HepG2 (cell line): ENCODE data around the gene TUBB4B. TPM values are rescaled to one million over a fixed set of nuclear protein-coding genes. Genes with fewer than 3 reads are reported as not detected.
A peak's percentile ranks its signal among the peaks of the same experiment; 100 is the strongest.

Experiments used
- AKAP8 ChIP-seq: sonication (generic); formaldehyde crosslinking; IDR thresholded peaks from 2 replicates; pipeline ENCODE4 v1.5.1; 2020; ENCODE audit warnings: mild to moderate bottlenecking, missing genetic modification reagents
- CAMTA2 ChIP-seq: sonication (generic); formaldehyde crosslinking; IDR thresholded peaks from 2 replicates; pipeline ENCODE4 v1.4.0; 2020; ENCODE audit warnings: mild to moderate bottlenecking, missing genetic modification reagents, borderline replicate concordance
- CBFB ChIP-seq: sonication (generic); formaldehyde crosslinking; IDR thresholded peaks from 2 replicates; pipeline ENCODE4 v1.4.0; 2020; ENCODE audit warnings: missing genetic modification reagents
- CREB1 ChIP-seq, 2 experiments: fragments of 450-650 bp in 1 of 2; IDR thresholded peaks; 2 replicates each; pipeline ENCODE4 v1.6.1; 2016 to 2017; ENCODE audit warnings: control low read depth in 1 of 2, mild to moderate bottlenecking in 1 of 2, missing compliant biosample characterization in 1 of 2, missing genetic modification characterization in 1 of 2
- DMAP1 ChIP-seq: IDR thresholded peaks from 2 replicates; pipeline ENCODE4 v1.6.1; 2016
- HOXA3 ChIP-seq: sonication (generic); formaldehyde crosslinking; IDR thresholded peaks from 2 replicates; pipeline ENCODE4 v1.5.0; 2020; ENCODE audit warnings: missing genetic modification reagents
- JUND ChIP-seq: sonication (generic); formaldehyde crosslinking; IDR thresholded peaks from 2 replicates; pipeline ENCODE4 v1.8.0; 2022; ENCODE audit warnings: mild to moderate bottlenecking, missing genetic modification reagents
- KLF6 ChIP-seq: IDR thresholded peaks from 2 replicates; pipeline ENCODE4 v1.8.0; 2016; ENCODE audit warnings: missing biosample characterization, missing genetic modification reagents
- KMT2A ChIP-seq: sonication (generic); formaldehyde crosslinking; IDR thresholded peaks from 2 replicates; pipeline ENCODE4 v1.4.0; 2020; ENCODE audit warnings: missing genetic modification reagents
- POLR2A ChIP-seq, 2 experiments: IDR thresholded peaks; 2 replicates each; pipeline ENCODE4 v1.6.1; 2011; ENCODE audit warnings: low read depth in 2 of 2, low read length in 2 of 2, mild to moderate bottlenecking in 1 of 2, moderate library complexity in 1 of 2; ENCODE audit not compliant: insufficient read depth in 1 of 2
- ZNF557 ChIP-seq: sonication (generic); formaldehyde crosslinking; IDR thresholded peaks from 2 replicates; pipeline ENCODE4 v1.4.0; 2020; ENCODE audit warnings: missing genetic modification reagents
- ZNF691 ChIP-seq: sonication (generic); formaldehyde crosslinking; IDR thresholded peaks from 2 replicates; pipeline ENCODE4 v1.4.0; 2020; ENCODE audit warnings: missing genetic modification reagents, low read depth, mild to moderate bottlenecking, borderline replicate concordance
- ZNF816 ChIP-seq: sonication (generic); formaldehyde crosslinking; IDR thresholded peaks from 2 replicates; pipeline ENCODE4 v1.8.0; 2022; ENCODE audit warnings: missing genetic modification reagents, mild to moderate bottlenecking, borderline replicate concordance
- polyA plus RNA-seq, 8 experiments: library from polyadenylated mRNA; depleted of rRNA in 3 of 8; stranded (reverse) in 7 of 8; unstranded in 1 of 8; fragments of >200 nt; fragmentation: Illumina TruSeq in 4 of 8; extraction: Trizol in 4 of 8; gene quantifications; 2 replicates each; pipeline versions ENCODE4 v1.2.1 to v1.2.3, GENCODE V29; 2011 to 2016; ENCODE audit warnings: low read depth in 4 of 8, missing spikeins in 1 of 8, mixed read lengths in 1 of 8; ENCODE audit not compliant: insufficient read depth in 1 of 8
- total RNA-seq, 5 experiments: library from RNA; depleted of rRNA; stranded (reverse); fragments of >200 nt; fragmentation: Illumina TruSeq; extraction: Trizol; gene quantifications; 2 replicates each; pipeline ENCODE4 v1.2.3, GENCODE V29; 2016; ENCODE audit warnings: low read depth in 1 of 5
- TF ChIP-seq, protein P1 (sequence below), 2 experiments: sonication (generic) in 1 of 2; formaldehyde crosslinking in 1 of 2; IDR thresholded peaks; 2 replicates each; pipeline versions ENCODE4 v1.4.0 to v1.6.1; 2016 to 2020; ENCODE audit warnings: borderline replicate concordance in 1 of 2, low read depth in 1 of 2, mild to moderate bottlenecking in 1 of 2, missing genetic modification reagents in 1 of 2
- TF ChIP-seq, protein P2 (sequence below): sonication (generic); formaldehyde crosslinking; IDR thresholded peaks from 2 replicates; pipeline ENCODE4 v1.4.0; 2020; ENCODE audit warnings: missing genetic modification reagents
- TF ChIP-seq, protein P3 (sequence below): sonication (generic); formaldehyde crosslinking; IDR thresholded peaks from 2 replicates; pipeline ENCODE4 v1.4.0; 2020; ENCODE audit warnings: missing genetic modification reagents
- TF ChIP-seq, protein P4 (sequence below): sonication (generic); formaldehyde crosslinking; IDR thresholded peaks from 2 replicates; pipeline ENCODE4 v1.4.0; 2020; ENCODE audit warnings: mild to moderate bottlenecking, missing genetic modification reagents

The TUBB4B gene
- total and polyA plus RNA-seq, 2 of the 13 experiments (the other 11 are each of a cell fraction or from before 2014, with no cell fraction given) = 182 to 412 TPM

DNA sequence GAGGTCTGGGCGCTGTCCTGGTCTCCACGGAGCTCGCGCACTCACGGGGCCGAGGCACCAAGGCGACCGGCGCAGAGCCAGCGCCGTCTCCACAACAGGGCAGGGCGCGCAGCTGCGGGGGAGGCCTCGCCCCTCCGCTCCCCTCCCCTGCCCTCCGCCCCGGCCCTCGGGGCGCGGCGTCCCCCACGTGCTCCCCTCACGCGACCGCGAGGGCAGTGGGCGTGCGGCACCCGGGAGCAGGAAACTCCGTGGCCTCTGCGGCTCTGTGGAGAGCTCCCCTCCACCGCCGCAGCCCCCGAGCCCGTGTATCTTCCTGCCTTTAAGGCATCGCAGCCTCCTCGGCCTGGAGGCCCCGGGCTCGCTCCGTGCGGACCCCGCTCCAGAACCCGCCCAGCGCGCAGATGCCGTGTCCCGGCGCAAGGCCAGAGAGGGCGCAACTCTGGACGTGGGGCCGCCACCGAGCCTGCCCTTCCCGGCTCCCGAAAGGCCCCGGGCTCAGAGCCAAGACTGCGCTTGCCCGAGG lies 708 bp upstream of the TUBB4B start (continued):
- TF ChIP-seq, protein P1, sequence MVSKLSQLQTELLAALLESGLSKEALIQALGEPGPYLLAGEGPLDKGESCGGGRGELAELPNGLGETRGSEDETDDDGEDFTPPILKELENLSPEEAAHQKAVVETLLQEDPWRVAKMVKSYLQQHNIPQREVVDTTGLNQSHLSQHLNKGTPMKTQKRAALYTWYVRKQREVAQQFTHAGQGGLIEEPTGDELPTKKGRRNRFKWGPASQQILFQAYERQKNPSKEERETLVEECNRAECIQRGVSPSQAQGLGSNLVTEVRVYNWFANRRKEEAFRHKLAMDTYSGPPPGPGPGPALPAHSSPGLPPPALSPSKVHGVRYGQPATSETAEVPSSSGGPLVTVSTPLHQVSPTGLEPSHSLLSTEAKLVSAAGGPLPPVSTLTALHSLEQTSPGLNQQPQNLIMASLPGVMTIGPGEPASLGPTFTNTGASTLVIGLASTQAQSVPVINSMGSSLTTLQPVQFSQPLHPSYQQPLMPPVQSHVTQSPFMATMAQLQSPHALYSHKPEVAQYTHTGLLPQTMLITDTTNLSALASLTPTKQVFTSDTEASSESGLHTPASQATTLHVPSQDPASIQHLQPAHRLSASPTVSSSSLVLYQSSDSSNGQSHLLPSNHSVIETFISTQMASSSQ (IDR thresholded peaks at IDR 0.05; ENCODE audit: low read depth) = no peak; the same call in 1 of the 2 replicates
- TF ChIP-seq, protein P1 (CRISPR knock-in tag; IDR thresholded peaks at IDR 0.05; ENCODE audit: borderline replicate concordance) = peak; percentile 75; the same call in 1 of the 2 replicates
- TF ChIP-seq, protein P2, sequence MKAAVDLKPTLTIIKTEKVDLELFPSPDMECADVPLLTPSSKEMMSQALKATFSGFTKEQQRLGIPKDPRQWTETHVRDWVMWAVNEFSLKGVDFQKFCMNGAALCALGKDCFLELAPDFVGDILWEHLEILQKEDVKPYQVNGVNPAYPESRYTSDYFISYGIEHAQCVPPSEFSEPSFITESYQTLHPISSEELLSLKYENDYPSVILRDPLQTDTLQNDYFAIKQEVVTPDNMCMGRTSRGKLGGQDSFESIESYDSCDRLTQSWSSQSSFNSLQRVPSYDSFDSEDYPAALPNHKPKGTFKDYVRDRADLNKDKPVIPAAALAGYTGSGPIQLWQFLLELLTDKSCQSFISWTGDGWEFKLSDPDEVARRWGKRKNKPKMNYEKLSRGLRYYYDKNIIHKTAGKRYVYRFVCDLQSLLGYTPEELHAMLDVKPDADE (CRISPR knock-in tag) = peak; percentile 91
- peak; percentile 67 for TF ChIP-seq KMT2A (CRISPR knock-in tag)
- peak; percentile 57 for TF ChIP-seq KLF6 (CRISPR knock-in tag)
- peak; percentile 81 for TF ChIP-seq AKAP8 (CRISPR knock-in tag)
- TF ChIP-seq, protein P3, sequence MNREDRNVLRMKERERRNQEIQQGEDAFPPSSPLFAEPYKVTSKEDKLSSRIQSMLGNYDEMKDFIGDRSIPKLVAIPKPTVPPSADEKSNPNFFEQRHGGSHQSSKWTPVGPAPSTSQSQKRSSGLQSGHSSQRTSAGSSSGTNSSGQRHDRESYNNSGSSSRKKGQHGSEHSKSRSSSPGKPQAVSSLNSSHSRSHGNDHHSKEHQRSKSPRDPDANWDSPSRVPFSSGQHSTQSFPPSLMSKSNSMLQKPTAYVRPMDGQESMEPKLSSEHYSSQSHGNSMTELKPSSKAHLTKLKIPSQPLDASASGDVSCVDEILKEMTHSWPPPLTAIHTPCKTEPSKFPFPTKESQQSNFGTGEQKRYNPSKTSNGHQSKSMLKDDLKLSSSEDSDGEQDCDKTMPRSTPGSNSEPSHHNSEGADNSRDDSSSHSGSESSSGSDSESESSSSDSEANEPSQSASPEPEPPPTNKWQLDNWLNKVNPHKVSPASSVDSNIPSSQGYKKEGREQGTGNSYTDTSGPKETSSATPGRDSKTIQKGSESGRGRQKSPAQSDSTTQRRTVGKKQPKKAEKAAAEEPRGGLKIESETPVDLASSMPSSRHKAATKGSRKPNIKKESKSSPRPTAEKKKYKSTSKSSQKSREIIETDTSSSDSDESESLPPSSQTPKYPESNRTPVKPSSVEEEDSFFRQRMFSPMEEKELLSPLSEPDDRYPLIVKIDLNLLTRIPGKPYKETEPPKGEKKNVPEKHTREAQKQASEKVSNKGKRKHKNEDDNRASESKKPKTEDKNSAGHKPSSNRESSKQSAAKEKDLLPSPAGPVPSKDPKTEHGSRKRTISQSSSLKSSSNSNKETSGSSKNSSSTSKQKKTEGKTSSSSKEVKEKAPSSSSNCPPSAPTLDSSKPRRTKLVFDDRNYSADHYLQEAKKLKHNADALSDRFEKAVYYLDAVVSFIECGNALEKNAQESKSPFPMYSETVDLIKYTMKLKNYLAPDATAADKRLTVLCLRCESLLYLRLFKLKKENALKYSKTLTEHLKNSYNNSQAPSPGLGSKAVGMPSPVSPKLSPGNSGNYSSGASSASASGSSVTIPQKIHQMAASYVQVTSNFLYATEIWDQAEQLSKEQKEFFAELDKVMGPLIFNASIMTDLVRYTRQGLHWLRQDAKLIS (CRISPR knock-in tag) = no peak
- TF ChIP-seq CBFB (CRISPR knock-in tag) = peak; percentile 67; the same call in 1 of the 2 replicates
- peak; percentile 61 for TF ChIP-seq HOXA3 (CRISPR knock-in tag)
- 0 out of 2 replicates have a peak, but pooled peaks have one; percentile 28 for TF ChIP-seq CAMTA2 (CRISPR knock-in tag)
- peak in 1 of 2 experiments; percentile 50; a peak in 1 of 4 replicates for TF ChIP-seq POLR2A (IDR thresholded peaks at IDR 0.05; ENCODE audit: insufficient read depth in 1 of 2, low read depth in 2 of 2, low read length in 2 of 2)
- TF ChIP-seq JUND (CRISPR knock-in tag) = 0 out of 2 replicates have a peak, but pooled peaks have one; percentile 49
- no peak for TF ChIP-seq CREB1 (IDR thresholded peaks at IDR 0.05)
- no peak for TF ChIP-seq CREB1 (CRISPR knock-in tag; IDR thresholded peaks at IDR 0.05)
- TF ChIP-seq ZNF691 (CRISPR knock-in tag) = 0 out of 2 replicates have a peak, but pooled peaks have one; percentile 75
- peak; percentile 87 for TF ChIP-seq DMAP1 (CRISPR knock-in tag)
- TF ChIP-seq, protein P4, sequence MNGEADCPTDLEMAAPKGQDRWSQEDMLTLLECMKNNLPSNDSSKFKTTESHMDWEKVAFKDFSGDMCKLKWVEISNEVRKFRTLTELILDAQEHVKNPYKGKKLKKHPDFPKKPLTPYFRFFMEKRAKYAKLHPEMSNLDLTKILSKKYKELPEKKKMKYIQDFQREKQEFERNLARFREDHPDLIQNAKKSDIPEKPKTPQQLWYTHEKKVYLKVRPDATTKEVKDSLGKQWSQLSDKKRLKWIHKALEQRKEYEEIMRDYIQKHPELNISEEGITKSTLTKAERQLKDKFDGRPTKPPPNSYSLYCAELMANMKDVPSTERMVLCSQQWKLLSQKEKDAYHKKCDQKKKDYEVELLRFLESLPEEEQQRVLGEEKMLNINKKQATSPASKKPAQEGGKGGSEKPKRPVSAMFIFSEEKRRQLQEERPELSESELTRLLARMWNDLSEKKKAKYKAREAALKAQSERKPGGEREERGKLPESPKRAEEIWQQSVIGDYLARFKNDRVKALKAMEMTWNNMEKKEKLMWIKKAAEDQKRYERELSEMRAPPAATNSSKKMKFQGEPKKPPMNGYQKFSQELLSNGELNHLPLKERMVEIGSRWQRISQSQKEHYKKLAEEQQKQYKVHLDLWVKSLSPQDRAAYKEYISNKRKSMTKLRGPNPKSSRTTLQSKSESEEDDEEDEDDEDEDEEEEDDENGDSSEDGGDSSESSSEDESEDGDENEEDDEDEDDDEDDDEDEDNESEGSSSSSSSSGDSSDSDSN = peak; percentile 99
- peak; percentile 89 for TF ChIP-seq ZNF557 (CRISPR knock-in tag)
- TF ChIP-seq ZNF816 (CRISPR knock-in tag) = no peak
